ENCODE results near the gene EBF4. TPM values are rescaled to one million over a fixed set of nuclear protein-coding genes. Genes with fewer than 3 reads are reported as not detected.

EBF4 gene
- total RNA-seq, 1 experiment from 2014 or later, result not detected

DNA sequence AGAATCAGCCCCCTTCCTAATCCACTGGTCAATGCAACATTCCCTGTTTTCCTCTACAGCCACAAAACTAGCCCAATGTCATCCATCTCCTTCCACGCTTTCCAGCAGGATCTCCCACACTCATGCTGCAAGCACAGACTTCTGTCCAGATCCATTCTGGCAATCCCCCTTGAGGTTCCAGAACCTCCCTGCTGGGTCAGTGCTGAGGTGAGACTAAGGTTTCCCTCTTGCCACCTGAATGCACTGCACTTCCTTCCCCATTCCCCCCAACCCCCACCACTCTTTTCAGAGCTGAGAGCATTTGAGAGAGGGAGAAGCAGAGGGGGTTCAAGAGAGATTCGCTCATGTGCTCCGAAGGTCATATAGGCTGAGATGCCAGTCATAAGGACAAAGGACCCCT lies 43.9 kb downstream of the EBF4 start:
- POLR2A ChIA-PET, result interaction anchor here (0.6 kb wide), 1 partner anchor 83 kb away, joined by 5 read pairs; no protein-coding TSS in a partner anchor
- Mint-ChIP-seq H3K9me3 (ENCODE audit: unreplicated experiment) (peaks cover 12% of the 10 kb centered on the region), H3K27ac (ENCODE audit: low read depth, unreplicated experiment) (no peak overlapping the region), H3K4me3 (ENCODE audit: unreplicated experiment) (no peak overlapping the region), H3K36me3 (ENCODE audit: insufficient read depth, unreplicated experiment) (no peaks in the 10 kb centered on the region), H3K27me3 (ENCODE audit: insufficient read depth, unreplicated experiment) (peaks cover 82% of the 10 kb centered on the region), H3K4me1 (ENCODE audit: insufficient read depth, unreplicated experiment) (no peaks in the 10 kb centered on the region)
- intact Hi-C loops (cut with micrococcal nuclease), result no loop called here
- DNase-seq (ENCODE audit: unreplicated experiment), result no peak
- BruUV-seq (replicated peaks), result no TSS peak
- CTCF ChIA-PET, result interaction anchor here (0.6 kb wide), 1 partner anchor 58 kb away, joined by 3 read pairs; no protein-coding TSS in a partner anchor
- TF ChIP-seq, protein P1, sequence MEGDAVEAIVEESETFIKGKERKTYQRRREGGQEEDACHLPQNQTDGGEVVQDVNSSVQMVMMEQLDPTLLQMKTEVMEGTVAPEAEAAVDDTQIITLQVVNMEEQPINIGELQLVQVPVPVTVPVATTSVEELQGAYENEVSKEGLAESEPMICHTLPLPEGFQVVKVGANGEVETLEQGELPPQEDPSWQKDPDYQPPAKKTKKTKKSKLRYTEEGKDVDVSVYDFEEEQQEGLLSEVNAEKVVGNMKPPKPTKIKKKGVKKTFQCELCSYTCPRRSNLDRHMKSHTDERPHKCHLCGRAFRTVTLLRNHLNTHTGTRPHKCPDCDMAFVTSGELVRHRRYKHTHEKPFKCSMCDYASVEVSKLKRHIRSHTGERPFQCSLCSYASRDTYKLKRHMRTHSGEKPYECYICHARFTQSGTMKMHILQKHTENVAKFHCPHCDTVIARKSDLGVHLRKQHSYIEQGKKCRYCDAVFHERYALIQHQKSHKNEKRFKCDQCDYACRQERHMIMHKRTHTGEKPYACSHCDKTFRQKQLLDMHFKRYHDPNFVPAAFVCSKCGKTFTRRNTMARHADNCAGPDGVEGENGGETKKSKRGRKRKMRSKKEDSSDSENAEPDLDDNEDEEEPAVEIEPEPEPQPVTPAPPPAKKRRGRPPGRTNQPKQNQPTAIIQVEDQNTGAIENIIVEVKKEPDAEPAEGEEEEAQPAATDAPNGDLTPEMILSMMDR (IDR thresholded peaks at IDR 0.05; ENCODE audit: unreplicated experiment), result no peak

DNA sequence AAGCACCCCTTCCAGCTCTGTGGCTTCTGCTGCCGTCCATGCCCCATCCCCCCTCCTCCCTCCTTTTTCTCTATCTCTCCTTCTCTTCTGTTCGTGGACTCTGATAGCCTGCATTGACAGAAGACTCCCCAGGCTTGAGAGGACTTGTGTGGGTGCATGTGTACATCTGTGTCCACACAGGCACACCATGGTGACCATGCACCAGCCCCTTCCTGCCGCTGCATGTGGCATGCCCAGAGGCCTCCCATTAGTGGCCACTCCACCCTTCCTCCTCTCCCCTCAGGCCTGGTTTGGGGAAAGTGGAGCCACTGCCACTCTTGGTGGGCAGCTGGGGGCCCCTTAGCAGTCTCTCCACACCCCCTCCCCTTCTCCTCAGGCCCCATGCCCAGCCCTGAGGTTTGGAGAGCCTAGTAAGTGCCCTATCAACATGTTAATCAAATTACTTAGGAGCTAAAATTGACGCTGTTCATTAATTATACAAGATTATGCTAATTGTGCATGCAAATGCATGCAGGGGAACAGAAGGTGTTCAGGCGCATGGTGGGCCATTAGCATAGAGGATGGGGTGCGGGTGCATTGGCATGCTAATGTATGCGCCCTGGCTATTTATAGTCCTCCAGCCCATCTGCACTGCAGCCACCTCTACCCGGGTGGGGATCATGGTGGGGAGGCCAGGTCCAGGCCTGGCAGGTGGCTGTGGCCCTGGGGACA lies 45.9 kb downstream of the EBF4 start:
- intact Hi-C loops (cut with micrococcal nuclease), result no loop called here
- Mint-ChIP-seq H3K4me1 (ENCODE audit: insufficient read depth, unreplicated experiment) (no peaks in the 10 kb centered on the region), H3K36me3 (ENCODE audit: insufficient read depth, unreplicated experiment) (no peaks in the 10 kb centered on the region), H3K27ac (ENCODE audit: low read depth, unreplicated experiment) (no peak overlapping the region), H3K27me3 (ENCODE audit: insufficient read depth, unreplicated experiment) (peaks cover 90% of the 10 kb centered on the region), H3K9me3 (ENCODE audit: unreplicated experiment) (peaks cover under 1% of the 10 kb centered on the region), H3K4me3 (ENCODE audit: unreplicated experiment) (no peak overlapping the region)
- ChIA-PET POLR2A (interaction anchor here (0.6 kb wide), 1 partner anchor 37 kb away, joined by 3 read pairs; no protein-coding TSS in a partner anchor), CTCF (interaction anchor here (0.6 to 1.3 kb wide), 2 partner anchors 14 to 78 kb away, joined by 3 to 5 read pairs; no protein-coding TSS in a partner anchor)
- BruUV-seq (replicated peaks), result no TSS peak
- no peak for DNase-seq (ENCODE audit: unreplicated experiment)
- TF ChIP-seq, protein P1 (IDR thresholded peaks at IDR 0.05; ENCODE audit: unreplicated experiment), result no peak

DNA sequence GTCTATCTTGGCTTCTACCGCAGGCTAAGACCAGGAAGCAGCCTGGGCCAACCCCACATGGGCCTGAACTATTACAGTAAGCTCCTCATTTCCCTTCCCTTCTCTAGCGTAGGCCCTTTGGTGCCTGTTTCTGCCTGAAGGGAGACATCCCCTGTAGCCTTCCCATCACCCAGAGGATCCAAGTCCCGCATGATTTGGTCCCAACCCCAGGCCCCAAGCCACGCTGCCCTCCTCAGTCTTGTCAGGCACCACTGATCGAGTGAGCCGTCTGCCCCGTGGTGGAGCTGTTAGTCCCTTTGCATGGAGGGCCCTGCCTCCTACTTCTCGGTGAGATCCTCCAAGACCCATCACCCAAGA lies 46.4 kb downstream of the EBF4 start:
- no peak overlapping the region for H3K27ac Mint-ChIP-seq (ENCODE audit: low read depth, unreplicated experiment)
- H3K27me3 Mint-ChIP-seq (ENCODE audit: insufficient read depth, unreplicated experiment), result peaks cover 86% of the 10 kb centered on the region
- no peaks in the 10 kb centered on the region for H3K9me3 Mint-ChIP-seq (ENCODE audit: unreplicated experiment)
- no peaks in the 10 kb centered on the region for H3K36me3 Mint-ChIP-seq (ENCODE audit: insufficient read depth, unreplicated experiment)
- TF ChIP-seq, protein P1 (IDR thresholded peaks at IDR 0.05; ENCODE audit: unreplicated experiment), result no peak
- no TSS peak for BruUV-seq (replicated peaks)
- no peak for DNase-seq (ENCODE audit: unreplicated experiment)
- ChIA-PET POLR2A (no interaction called here), CTCF (interaction anchor here (0.6 to 1.3 kb wide), 3 partner anchors 14 to 98 kb away, joined by 3 to 5 read pairs (median 3); no protein-coding TSS in a partner anchor)
- no peak overlapping the region for H3K4me3 Mint-ChIP-seq (ENCODE audit: unreplicated experiment)
- intact Hi-C loops (cut with micrococcal nuclease), result no loop called here
- H3K4me1 Mint-ChIP-seq (ENCODE audit: insufficient read depth, unreplicated experiment), result no peaks in the 10 kb centered on the region

DNA sequence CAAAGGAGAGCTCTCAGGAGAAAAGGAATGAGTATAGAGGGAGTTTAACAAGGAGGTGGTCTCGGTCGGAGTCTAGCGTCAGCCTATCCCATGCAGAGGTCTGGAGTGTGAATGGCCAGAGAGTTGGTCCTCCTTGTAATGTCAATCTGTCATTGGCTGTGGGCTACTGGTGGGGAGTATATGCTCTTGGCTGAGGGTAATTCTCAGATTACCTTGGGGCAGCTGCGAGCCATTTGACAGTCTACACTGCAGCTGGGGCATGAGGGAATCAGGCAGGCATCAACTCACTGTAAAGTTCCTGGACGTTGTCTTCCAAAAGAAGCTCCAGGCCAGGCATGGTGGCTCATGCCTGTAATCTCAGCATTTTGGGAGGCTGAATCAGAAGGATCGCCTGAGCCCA lies 48.1 kb downstream of the EBF4 start:
- CTCF ChIA-PET, result interaction anchor here (1.3 to 2.9 kb wide), 2 partner anchors 13 to 15 kb away, joined by 5 to 12 read pairs; no protein-coding TSS in a partner anchor
- no peak overlapping the region for H3K4me3 Mint-ChIP-seq (ENCODE audit: unreplicated experiment)
- intact Hi-C loops (cut with micrococcal nuclease), result no loop called here
- H3K36me3 Mint-ChIP-seq (ENCODE audit: insufficient read depth, unreplicated experiment), result no peaks in the 10 kb centered on the region
- DNase-seq (ENCODE audit: unreplicated experiment), result no peak
- POLR2A ChIA-PET, result no interaction called here
- H3K9me3 Mint-ChIP-seq (ENCODE audit: unreplicated experiment), result no peaks in the 10 kb centered on the region
- peaks cover 70% of the 10 kb centered on the region for H3K27me3 Mint-ChIP-seq (ENCODE audit: insufficient read depth, unreplicated experiment)
- no peak overlapping the region for H3K27ac Mint-ChIP-seq (ENCODE audit: low read depth, unreplicated experiment)
- no TSS peak for BruUV-seq (replicated peaks)
- TF ChIP-seq, protein P1 (IDR thresholded peaks at IDR 0.05; ENCODE audit: unreplicated experiment), result no peak
- no peaks in the 10 kb centered on the region for H3K4me1 Mint-ChIP-seq (ENCODE audit: insufficient read depth, unreplicated experiment)

Data from MCF 10A (cell line).